Measurements from ENCODE around the gene RNF121.

The RNF121 gene

GRCh38 chr11:71991494-71991893 is 62.6 kb downstream of the RNF121 start:
- no peak for FAIRE-seq

- FAIRE-seq = no peak
Observed at GRCh38 chr11:71992136-71992730, 63.4 kb downstream of the RNF121 start.

GRCh38 chr11:71994786-71995185 is 65.9 kb downstream of the RNF121 start:
- FAIRE-seq = no peak

GRCh38 chr11:71995726-71996291 is 67.0 kb downstream of the RNF121 start:
- no peak for FAIRE-seq

- FAIRE-seq = no peak
Observed at GRCh38 chr11:71996517-71996916, 67.7 kb downstream of the RNF121 start.

GRCh38 chr11:71996946-71997345 is 68.1 kb downstream of the RNF121 start:
- FAIRE-seq = no peak

- FAIRE-seq = no peak
Observed at GRCh38 chr11:71997594-71997993, 68.7 kb downstream of the RNF121 start.

GRCh38 chr11:71998061-71998460 is 69.2 kb downstream of the RNF121 start:
- no peak for FAIRE-seq

- FAIRE-seq = no peak
Observed at GRCh38 chr11:71998649-71999310, 69.9 kb downstream of the RNF121 start, which contains the start of gene IL18BP. IL18BP (plus strand) TSS chr11:71998909; CDS start chr11:71999985, 1,076 bp downstream.

GRCh38 chr11:71999362-71999761 is 70.5 kb downstream of the RNF121 start:
- no peak for FAIRE-seq

GRCh38 chr11:71999798-72000197 is 71.0 kb downstream of the RNF121 start:
- FAIRE-seq = no peak

- no peak for FAIRE-seq
Observed at GRCh38 chr11:72000202-72000867, 71.5 kb downstream of the RNF121 start.

- no peak for FAIRE-seq
Observed at GRCh38 chr11:72001285-72001684, 72.4 kb downstream of the RNF121 start.

- FAIRE-seq = no peak
Observed at GRCh38 chr11:72001834-72002591, 73.2 kb downstream of the RNF121 start.

- no peak for FAIRE-seq
Observed at GRCh38 chr11:72002841-72003775, 74.3 kb downstream of the RNF121 start.

- no peak for FAIRE-seq
Observed at GRCh38 chr11:72003776-72004171, 74.9 kb downstream of the RNF121 start.

- FAIRE-seq = no peak
Observed at GRCh38 chr11:72004515-72005346, 75.9 kb downstream of the RNF121 start.

GRCh38 chr11:72005347-72006260 is 76.8 kb downstream of the RNF121 start:
- no peak for FAIRE-seq

GRCh38 chr11:72006309-72007088 is 77.7 kb downstream of the RNF121 start:
- FAIRE-seq = no peak

Measured in islet of Langerhans (tissue), 1 donor.